NT2/D1 (cell line): Measurements from ENCODE around the gene MICAL2.

Source experiments
- DNase-seq: peaks from one replicate; pipeline ENCODE4 v3.0.0-alpha.2; 2011; ENCODE audit warnings: low read depth, low spot score
- H3K27me3 ChIP-seq: 2 replicates; pipeline ENCODE4 v1.6.0; 2011; ENCODE audit warnings: mild to moderate bottlenecking; ENCODE audit not compliant: insufficient read length, insufficient read depth
- H3K36me3 ChIP-seq: 2 replicates; pipeline ENCODE4 v1.6.1; 2011; ENCODE audit warnings: mild to moderate bottlenecking, low read length, mixed read lengths; ENCODE audit not compliant: insufficient read depth, insufficient read length
- H3K4me1 ChIP-seq: 2 replicates; pipeline ENCODE4 v1.5.1; 2011; ENCODE audit not compliant: insufficient read depth, insufficient read length
- H3K4me3 ChIP-seq: 2 replicates; pipeline ENCODE4 v1.5.1; 2011; ENCODE audit warnings: low read depth; ENCODE audit not compliant: insufficient read length
- H3K9ac ChIP-seq: 2 replicates; pipeline ENCODE4 v1.6.0; 2011; ENCODE audit warnings: low read depth; ENCODE audit not compliant: insufficient read length
- H3K9me3 ChIP-seq: 2 replicates; pipeline ENCODE4 v1.5.1; 2011; ENCODE audit warnings: mild to moderate bottlenecking, low read length; ENCODE audit not compliant: insufficient read depth
- SUZ12 ChIP-seq: IDR thresholded peaks from 2 replicates; pipeline ENCODE4 v1.6.1; 2011; ENCODE audit not compliant: insufficient read length, insufficient read depth; ENCODE audit errors: extremely low read depth
- YY1 ChIP-seq: IDR thresholded peaks from 2 replicates; pipeline ENCODE4 v1.6.1; 2011; ENCODE audit not compliant: insufficient read length, insufficient read depth
- ZNF274 ChIP-seq: IDR thresholded peaks from 2 replicates; pipeline ENCODE4 v1.6.1; 2011; ENCODE audit warnings: mild to moderate bottlenecking, low read depth, low read length

Gene MICAL2

DNA sequence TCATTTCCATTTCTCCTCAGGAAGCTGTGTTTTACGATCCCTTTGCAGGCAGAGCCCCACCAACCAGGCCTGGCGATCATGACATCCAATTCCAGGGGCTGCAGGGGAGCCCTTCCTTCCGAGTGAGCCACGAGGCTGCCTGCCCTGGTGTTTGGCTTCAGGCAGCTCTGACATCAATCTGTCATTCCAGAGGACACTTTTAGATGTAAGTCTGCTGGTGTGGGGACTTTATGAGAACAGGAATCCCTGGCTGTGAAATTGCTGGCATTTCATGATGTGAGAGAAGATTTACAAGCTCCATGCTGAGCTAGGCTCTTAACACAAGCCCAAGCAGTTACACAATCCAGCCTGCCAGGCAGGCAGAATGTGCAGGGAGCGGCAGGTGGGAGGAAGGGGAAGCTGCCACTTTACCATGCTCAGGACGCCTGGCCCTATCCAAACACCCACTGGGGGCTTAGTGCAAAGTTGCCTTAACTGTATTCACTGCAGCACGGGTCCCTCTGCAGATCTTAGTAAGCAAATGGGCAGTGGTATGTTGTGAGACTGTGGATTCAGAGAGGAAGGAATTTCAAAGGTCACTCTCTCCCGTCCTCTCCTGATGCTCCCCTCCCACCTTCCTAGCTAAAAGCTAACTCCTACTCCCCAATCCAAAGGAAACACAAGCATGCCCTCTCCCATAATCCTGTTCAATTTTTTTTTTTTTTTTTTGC lies 43.4 kb upstream of the MICAL2 start:
- Histone ChIP-seq H3K4me3 (no peak overlapping the region), H3K36me3 (no peaks in the 10 kb centered on the region), H3K9ac (no peak overlapping the region), H3K4me1 (peaks cover 8% of the 10 kb centered on the region), H3K9me3 (peaks cover 4% of the 10 kb centered on the region; the same call in 1 of the 2 replicates), H3K27me3 (no peaks in the 10 kb centered on the region)
- TF ChIP-seq SUZ12 = no peak
- no peak for TF ChIP-seq YY1
- TF ChIP-seq ZNF274 = no peak
- DNase-seq = no peak

DNA sequence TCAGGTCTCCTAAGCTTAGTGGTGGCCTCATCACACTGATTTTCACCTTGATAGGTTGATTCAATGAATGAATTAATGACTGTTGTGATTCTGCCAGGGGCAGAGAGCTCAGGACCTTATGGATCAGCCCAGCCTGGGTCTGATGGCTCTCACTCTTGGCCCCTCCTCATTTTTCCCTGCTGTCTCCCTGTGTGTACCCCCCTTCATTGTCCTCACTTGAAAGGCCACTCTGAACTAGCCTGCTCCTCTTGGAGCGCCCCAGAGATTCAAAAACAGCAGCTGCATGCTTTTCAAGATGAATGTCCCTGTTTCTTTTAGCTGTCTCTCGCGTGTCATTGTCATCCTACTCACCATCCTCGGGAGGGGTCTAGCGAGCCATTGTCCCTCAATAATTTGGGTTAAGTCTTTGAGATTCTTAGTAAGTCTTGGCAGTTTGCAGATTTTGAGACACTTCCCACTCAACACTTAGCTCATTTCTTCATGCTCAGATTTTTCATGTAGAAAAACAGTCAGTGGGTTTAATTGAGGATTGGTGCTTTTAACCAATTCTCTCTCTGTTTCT lies 42.5 kb upstream of the MICAL2 start:
- peaks cover 8% of the 10 kb centered on the region for H3K4me1 ChIP-seq
- TF ChIP-seq ZNF274 (no peak), YY1 (no peak), SUZ12 (no peak)
- no peak overlapping the region for H3K4me3 ChIP-seq
- no peaks in the 10 kb centered on the region for H3K36me3 ChIP-seq
- no peak for DNase-seq
- H3K9ac ChIP-seq = no peak overlapping the region
- H3K9me3 ChIP-seq = peaks cover 4% of the 10 kb centered on the region; the same call in 1 of the 2 replicates
- H3K27me3 ChIP-seq = no peaks in the 10 kb centered on the region

DNA sequence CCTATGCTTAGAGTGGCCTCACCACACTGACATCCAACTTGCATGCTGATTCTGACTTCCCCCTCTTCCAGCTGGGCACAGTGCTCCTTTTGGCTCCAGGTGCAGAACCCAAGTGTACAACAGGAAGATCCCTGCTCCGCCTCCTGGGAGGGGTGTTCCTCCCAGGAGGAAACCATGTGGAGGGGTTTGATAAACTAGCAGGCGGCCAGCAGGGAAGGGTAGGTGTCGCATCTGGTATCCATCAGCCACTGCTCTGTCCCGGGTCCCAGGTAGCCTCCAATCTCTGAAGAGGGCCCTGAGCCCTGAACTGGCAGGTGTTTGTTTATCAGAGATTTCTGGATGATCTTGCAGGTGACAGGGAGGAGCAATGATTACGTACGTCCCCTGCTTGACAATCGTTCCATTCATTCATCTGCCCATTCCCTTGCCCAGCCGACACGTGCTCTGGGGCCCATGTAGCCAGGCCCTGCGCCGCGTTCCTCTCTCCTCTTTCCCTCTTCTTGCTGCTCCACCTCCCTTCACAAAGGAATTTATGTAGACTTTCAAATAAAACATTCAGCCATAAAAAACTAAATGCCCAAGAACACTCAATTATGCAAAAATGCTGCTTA lies 41.2 kb upstream of the MICAL2 start:
- Histone ChIP-seq H3K4me1 (peaks cover 8% of the 10 kb centered on the region), H3K4me3 (no peak overlapping the region), H3K9ac (no peak overlapping the region), H3K27me3 (no peaks in the 10 kb centered on the region), H3K36me3 (no peaks in the 10 kb centered on the region), H3K9me3 (peaks cover 4% of the 10 kb centered on the region; the same call in 1 of the 2 replicates)
- TF ChIP-seq YY1 (no peak), SUZ12 (no peak), ZNF274 (no peak)
- no peak for DNase-seq

DNA sequence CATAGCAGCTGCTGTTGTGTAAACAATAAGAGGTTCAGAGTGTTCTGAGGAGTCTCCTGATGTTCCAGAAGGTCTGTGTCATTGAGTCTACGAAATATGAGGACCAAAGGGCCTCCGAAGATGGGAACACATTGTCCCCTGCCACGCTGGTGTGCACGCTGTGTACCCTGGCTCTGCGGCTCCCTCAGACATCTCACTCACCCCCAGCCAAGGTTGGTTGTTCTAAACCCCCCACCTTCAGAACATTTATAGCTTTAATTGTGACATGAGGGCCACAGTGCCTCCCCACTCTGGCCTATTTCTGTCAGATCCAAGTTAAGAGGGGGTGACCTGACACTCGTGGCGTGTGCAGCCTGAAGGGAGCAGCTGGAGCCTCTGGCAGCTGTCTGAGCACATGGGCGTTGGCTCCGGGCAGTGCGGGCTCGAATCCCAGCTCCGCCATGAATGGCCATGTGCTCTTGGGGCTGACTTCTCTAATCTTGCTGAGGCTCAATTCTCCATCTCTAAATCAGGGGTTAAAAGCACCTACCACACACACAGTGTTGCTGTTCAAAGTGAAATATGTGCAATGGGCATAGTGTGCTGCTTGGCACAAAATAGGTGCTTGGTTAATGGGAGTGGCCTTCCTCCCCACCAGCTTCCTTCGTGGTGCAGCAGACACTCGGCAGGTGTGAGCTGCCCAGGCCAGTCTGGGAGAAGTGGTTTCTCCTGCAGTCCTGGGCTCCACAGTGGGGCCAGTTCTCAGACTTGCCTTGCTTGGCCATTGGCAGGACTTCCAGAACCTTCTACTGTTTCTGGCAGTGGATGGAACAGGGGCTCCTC lies 39.7 kb upstream of the MICAL2 start:
- no peak overlapping the region for H3K4me3 ChIP-seq
- TF ChIP-seq SUZ12 (no peak), ZNF274 (no peak), YY1 (no peak)
- DNase-seq = no peak
- peaks cover under 1% of the 10 kb centered on the region for H3K27me3 ChIP-seq
- H3K4me1 ChIP-seq = peaks cover 8% of the 10 kb centered on the region
- 0 out of 2 replicates have a peak, but pooled peaks cover 6% of the 10 kb centered on the region for H3K9me3 ChIP-seq
- no peak overlapping the region for H3K9ac ChIP-seq
- H3K36me3 ChIP-seq = no peaks in the 10 kb centered on the region

DNA sequence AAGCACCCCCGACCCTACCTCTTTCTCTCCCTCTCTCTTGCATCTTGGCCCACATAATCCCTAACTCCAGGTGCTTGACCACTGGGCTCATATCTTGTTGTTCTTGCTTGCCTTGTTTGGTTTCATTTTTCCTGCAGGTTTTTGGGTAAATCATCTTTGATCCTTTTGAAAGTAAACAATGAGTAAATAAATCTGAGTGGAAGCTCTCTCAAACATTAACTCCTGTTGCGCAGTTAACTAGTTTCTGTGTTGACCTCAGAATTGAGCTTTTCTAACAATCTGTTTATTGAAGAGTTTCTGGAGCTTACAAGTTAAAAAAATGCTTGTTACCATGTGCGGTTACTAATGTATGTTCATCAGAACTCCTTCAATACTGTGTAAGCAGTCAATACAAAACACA lies 38.8 kb upstream of the MICAL2 start:
- H3K9ac ChIP-seq = no peak overlapping the region
- DNase-seq = no peak
- H3K4me1 ChIP-seq = peaks cover 6% of the 10 kb centered on the region
- TF ChIP-seq YY1 (no peak), ZNF274 (no peak), SUZ12 (no peak)
- no peak overlapping the region for H3K4me3 ChIP-seq
- H3K36me3 ChIP-seq = no peaks in the 10 kb centered on the region
- H3K27me3 ChIP-seq = peaks cover 2% of the 10 kb centered on the region
- H3K9me3 ChIP-seq = 0 out of 2 replicates have a peak, but pooled peaks cover 6% of the 10 kb centered on the region

DNA sequence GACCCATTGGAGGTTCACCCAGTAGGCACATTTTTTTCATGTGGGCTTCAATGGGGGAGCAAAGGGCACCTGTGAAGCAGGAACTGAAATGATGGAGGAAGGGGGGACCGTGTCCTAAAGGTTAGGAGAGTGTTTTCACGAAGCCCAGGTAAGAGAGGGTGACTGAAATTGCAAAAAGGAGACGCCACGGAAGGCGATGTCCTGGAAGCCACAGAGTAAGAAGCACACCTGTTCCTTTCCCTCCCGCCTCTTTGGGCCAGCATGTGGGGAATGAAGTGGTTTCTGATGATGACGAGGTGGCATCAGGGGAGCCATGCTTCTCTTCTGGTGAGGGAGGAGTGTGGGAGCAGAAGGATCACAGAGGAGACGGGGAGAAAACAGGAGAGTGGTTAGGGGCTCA lies 37.0 kb upstream of the MICAL2 start:
- Histone ChIP-seq H3K36me3 (no peaks in the 10 kb centered on the region), H3K9me3 (0 out of 2 replicates have a peak, but pooled peaks cover 6% of the 10 kb centered on the region), H3K4me3 (no peak overlapping the region), H3K9ac (no peak overlapping the region), H3K4me1 (peaks cover 1% of the 10 kb centered on the region), H3K27me3 (peaks cover 2% of the 10 kb centered on the region)
- no peak for DNase-seq
- TF ChIP-seq SUZ12 (no peak), YY1 (no peak), ZNF274 (no peak)

DNA sequence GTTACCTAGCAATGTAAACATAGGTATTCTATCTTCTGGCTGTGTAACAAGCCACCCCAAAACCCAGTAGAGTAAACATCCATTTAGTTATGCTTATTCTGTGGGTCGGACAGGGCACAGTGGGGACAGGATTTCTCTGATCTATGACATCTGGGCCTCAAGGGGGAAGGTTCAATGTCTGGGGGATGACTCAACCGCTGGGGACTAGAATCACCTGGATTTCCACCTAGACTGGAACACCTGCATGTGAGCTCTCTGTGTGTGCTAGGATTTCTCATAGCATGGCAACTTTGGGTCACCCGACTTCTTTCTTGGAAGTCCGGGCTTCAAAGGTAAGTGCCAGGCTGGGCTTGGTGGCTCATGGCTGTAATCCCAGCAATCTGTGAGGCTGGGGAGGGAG lies 36.5 kb upstream of the MICAL2 start:
- Histone ChIP-seq H3K36me3 (no peaks in the 10 kb centered on the region), H3K4me3 (no peak overlapping the region), H3K9ac (no peak overlapping the region), H3K27me3 (peaks cover 2% of the 10 kb centered on the region), H3K9me3 (0 out of 2 replicates have a peak, but pooled peaks cover 6% of the 10 kb centered on the region), H3K4me1 (peaks cover 1% of the 10 kb centered on the region)
- TF ChIP-seq YY1 (no peak), ZNF274 (no peak), SUZ12 (no peak)
- DNase-seq = no peak
